H9 (cell line): ENCODE data around the gene NOXRED1. TPM values are rescaled to one million over a fixed set of nuclear protein-coding genes. Genes with fewer than 3 reads are reported as not detected.

Experiments
- DNase-seq: peaks from one replicate; pipeline ENCODE4 v3.0.0-alpha.2; 2017
- H2AFZ ChIP-seq: one replicate; pipeline ENCODE4 v1.6.1; 2013; ENCODE audit warnings: mild to moderate bottlenecking, low read length, control low read depth, moderate library complexity
- H2AK5ac ChIP-seq: 2 replicates; pipeline ENCODE4 v1.6.1; 2013; ENCODE audit warnings: low read length, control low read depth, mixed read lengths; ENCODE audit not compliant: insufficient read length
- H2BK120ac ChIP-seq: one replicate; pipeline ENCODE4 v1.6.1; 2013; ENCODE audit warnings: low read depth, mild to moderate bottlenecking, low read length, control low read depth, inconsistent platforms; ENCODE audit not compliant: poor library complexity, severe bottlenecking
- H2BK12ac ChIP-seq: 2 replicates; pipeline ENCODE4 v1.6.1; 2013; ENCODE audit warnings: low read length, control low read depth, mixed read lengths, low read depth; ENCODE audit not compliant: insufficient read length
- H2BK15ac ChIP-seq: 2 replicates; pipeline ENCODE4 v1.6.1; 2013; ENCODE audit warnings: low read depth, low read length, control low read depth
- H2BK20ac ChIP-seq: one replicate; pipeline ENCODE4 v1.6.1; 2013; ENCODE audit warnings: low read depth, mild to moderate bottlenecking, low read length, control low read depth, inconsistent platforms; ENCODE audit not compliant: poor library complexity, severe bottlenecking
- H2BK5ac ChIP-seq: 2 replicates; pipeline ENCODE4 v1.6.1; 2013; ENCODE audit warnings: low read length, control low read depth, mixed read lengths; ENCODE audit not compliant: insufficient read length
- H3K14ac ChIP-seq: 2 replicates; pipeline ENCODE4 v1.6.1; 2013; ENCODE audit warnings: low read length, control low read depth; ENCODE audit not compliant: insufficient read depth
- H3K18ac ChIP-seq: 2 replicates; pipeline ENCODE4 v1.6.1; 2013; ENCODE audit warnings: low read depth, mild to moderate bottlenecking, mixed read lengths, low read length, control low read depth; ENCODE audit not compliant: insufficient read length
- H3K23ac ChIP-seq: 2 replicates; pipeline ENCODE4 v1.6.1; 2013; ENCODE audit warnings: low read length, control low read depth, mixed read lengths, low read depth; ENCODE audit not compliant: insufficient read length
- H3K23me2 ChIP-seq: 2 replicates; pipeline ENCODE4 v1.6.1; 2013; ENCODE audit warnings: low read depth, mild to moderate bottlenecking, mixed read lengths, low read length, control low read depth; ENCODE audit not compliant: insufficient read length, poor library complexity, severe bottlenecking
- H3K27ac ChIP-seq: 2 replicates; pipeline ENCODE4 v1.5.1; 2013; ENCODE audit warnings: low read length, control low read depth, mixed read lengths, low read depth; ENCODE audit not compliant: insufficient read length
- H3K27me3 ChIP-seq: 2 replicates; pipeline ENCODE4 v1.6.1; 2013; ENCODE audit warnings: low read length, control low read depth, inconsistent platforms; ENCODE audit not compliant: insufficient read depth
- H3K4ac ChIP-seq: 2 replicates; pipeline ENCODE4 v1.6.1; 2013; ENCODE audit warnings: low read depth, mild to moderate bottlenecking, control low read depth, inconsistent platforms, low read length, moderate library complexity
- H3K4me1 ChIP-seq: 2 replicates; pipeline ENCODE4 v1.6.1; 2013; ENCODE audit warnings: low read length, control low read depth, inconsistent platforms; ENCODE audit not compliant: insufficient read depth
- H3K4me2 ChIP-seq: 2 replicates; pipeline ENCODE4 v1.6.1; 2013; ENCODE audit warnings: low read length, control low read depth, mixed read lengths; ENCODE audit not compliant: insufficient read length, insufficient read depth
- H3K56ac ChIP-seq: 2 replicates; pipeline ENCODE4 v1.6.1; 2013; ENCODE audit warnings: low read depth, mild to moderate bottlenecking, mixed read lengths, low read length, control low read depth; ENCODE audit not compliant: insufficient read length
- H3K79me1 ChIP-seq: 2 replicates; pipeline ENCODE4 v1.6.1; 2013; ENCODE audit warnings: low read depth, mild to moderate bottlenecking, moderate library complexity, low read length, control low read depth, inconsistent platforms; ENCODE audit not compliant: insufficient read depth, poor library complexity, severe bottlenecking
- H3K79me2 ChIP-seq: 2 replicates; pipeline ENCODE4 v1.6.1; 2013; ENCODE audit warnings: low read length, control low read depth, inconsistent platforms; ENCODE audit not compliant: insufficient read depth
- H3K9ac ChIP-seq: 2 replicates; pipeline ENCODE4 v1.6.1; 2013; ENCODE audit warnings: low read length, control low read depth, mixed read lengths; ENCODE audit not compliant: insufficient read length; ENCODE audit errors: extremely low read depth
- H3K9me3 ChIP-seq: one replicate; pipeline ENCODE4 v1.6.1; 2013; ENCODE audit warnings: low read depth, low read length, inconsistent platforms; ENCODE audit not compliant: control insufficient read depth
- H3T11ph ChIP-seq: one replicate; pipeline ENCODE4 v1.6.1; 2013; ENCODE audit warnings: mild to moderate bottlenecking, low read length, control low read depth, inconsistent platforms
- H4K20me1 ChIP-seq: one replicate; pipeline ENCODE4 v1.6.1; 2013; ENCODE audit not compliant: control insufficient read depth, insufficient read length, insufficient read depth
- H4K5ac ChIP-seq: 2 replicates; pipeline ENCODE4 v1.6.1; 2013; ENCODE audit warnings: low read depth, mild to moderate bottlenecking, mixed read lengths, low read length, control low read depth; ENCODE audit not compliant: insufficient read length
- H4K8ac ChIP-seq: replicated peaks from 2 replicates; pipeline ENCODE4 v1.6.1; 2013; ENCODE audit warnings: low read length, control low read depth, mixed read lengths, low read depth; ENCODE audit not compliant: insufficient read length
- H4K91ac ChIP-seq: 2 replicates; pipeline ENCODE4 v1.6.1; 2013; ENCODE audit warnings: low read depth, mild to moderate bottlenecking, moderate library complexity, mixed read lengths, low read length, control low read depth; ENCODE audit not compliant: insufficient read length
- H3K27ac Mint-ChIP-seq, 3 experiments: 2 replicates in 2 of 3; 3 replicates in 1 of 3; pipeline ENCODE4 v1.8.0; 2020 to 2021; ENCODE audit warnings: mixed read lengths in 3 of 3, mild to moderate bottlenecking in 1 of 3, moderate library complexity in 1 of 3
- H3K27me3 Mint-ChIP-seq: 2 replicates; pipeline ENCODE4 v1.8.0; 2021; ENCODE audit warnings: low read depth, mild to moderate bottlenecking, moderate library complexity, mixed read lengths
- H3K36me3 Mint-ChIP-seq, 3 experiments: 2 replicates in 2 of 3; 3 replicates in 1 of 3; pipeline ENCODE4 v1.8.0; 2020 to 2021; ENCODE audit warnings: low read depth in 3 of 3, mixed read lengths in 3 of 3; ENCODE audit not compliant: insufficient read depth in 1 of 3
- H3K4me1 Mint-ChIP-seq, 2 experiments: 2 replicates each; pipeline ENCODE4 v1.8.0; 2020; ENCODE audit warnings: mixed read lengths in 2 of 2
- H3K4me3 Mint-ChIP-seq, 2 experiments: 2 replicates in 1 of 2; 3 replicates in 1 of 2; pipeline ENCODE4 v1.8.0; 2020 to 2021; ENCODE audit warnings: mild to moderate bottlenecking in 2 of 2, mixed read lengths in 2 of 2, moderate library complexity in 1 of 2
- H3K9me3 Mint-ChIP-seq, 2 experiments: 2 replicates in 1 of 2; 3 replicates in 1 of 2; pipeline ENCODE4 v1.8.0; 2020; ENCODE audit warnings: mild to moderate bottlenecking in 2 of 2, mixed read lengths in 2 of 2, moderate library complexity in 1 of 2
- WGBS: extraction: QIAGEN DNeasy Blood & Tissue Kit; methylation state at CpG from one replicate; pipeline ENCODE4 v1.1.7; 2013; ENCODE audit warnings: missing lambda C conversion rate, low lambda C conversion rate, mixed read lengths; ENCODE audit not compliant: insufficient read length; ENCODE audit errors: extremely low coverage; 5-methylcytosine and 5-hydroxymethylcytosine counted together
- long read RNA-seq: library from polyadenylated mRNA; unstranded; transcript quantifications from one replicate; pipeline ENCODE4 v2.0.0, GENCODE V29; 2020
- total RNA-seq: library from RNA; stranded (reverse); gene quantifications from 2 replicates; pipeline ENCODE4 v1.2.1, GENCODE V29; 2021
- TF ChIP-seq, protein P1 (sequence below): fragments of 200-600 bp; sonication (generic); conservative IDR thresholded peaks from 3 replicates; pipeline ENCODE4 v1.8.0; 2021; ENCODE audit warnings: antibody characterized with exemption, mild to moderate bottlenecking

NOXRED1 gene, protein sequence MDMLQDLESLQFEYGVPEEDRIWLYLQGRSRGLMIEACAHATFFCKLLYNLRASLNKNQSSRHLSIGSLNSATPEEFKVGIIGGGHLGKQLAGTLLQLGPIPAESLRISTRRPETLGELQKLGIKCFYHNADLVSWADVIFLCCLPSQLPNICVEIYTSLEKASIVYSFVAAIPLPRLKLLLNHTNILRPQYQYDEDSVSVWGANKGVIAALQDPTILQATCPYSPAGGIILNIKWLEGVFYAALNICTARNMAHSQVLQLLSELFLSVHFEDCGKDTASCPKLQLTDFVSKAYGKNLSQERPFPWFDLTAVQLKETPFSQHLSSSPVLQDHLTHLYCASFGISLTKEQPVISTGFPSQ
- not detected in 2 replicates for total RNA-seq
- long read RNA-seq = 0 reads

GRCh38 chr14:77423423-77423822 is at the start of gene NOXRED1:
NOXRED1 (minus strand) TSS chr14:77423523; CDS start chr14:77422889, 634 bp downstream.
- no peak for DNase-seq
- Histone ChIP-seq H2BK12ac (no peak within 1 kb of the TSS), H2AK5ac (no peak within 1 kb of the TSS), H3K14ac (no peak within 1 kb of the TSS), H2BK120ac (no peak within 1 kb of the TSS), H2AFZ (no peak within 1 kb of the TSS), H3T11ph (no peak within 1 kb of the TSS), H3K23me2 (no peaks in the 10 kb centered on the region), H3K18ac (no peak within 1 kb of the TSS), H3K9me3 (no peaks in the 10 kb centered on the region), H3K9ac (no peak within 1 kb of the TSS), H4K91ac (no peak within 1 kb of the TSS), H2BK5ac (no peak within 1 kb of the TSS), H3K56ac (no peak within 1 kb of the TSS), H4K5ac (no peak within 1 kb of the TSS), H3K27ac (no peak within 1 kb of the TSS), H3K27me3 (no peaks in the 10 kb centered on the region), H4K20me1 (no peaks in the 10 kb centered on the region), H3K4me1 (no peaks in the 10 kb centered on the region; the same call in 1 of the 2 replicates), H3K79me2 (no peaks in the 10 kb centered on the region), H3K4me2 (no peak within 1 kb of the TSS), H3K23ac (no peak within 1 kb of the TSS), H3K4ac (no peak within 1 kb of the TSS), H3K79me1 (no peaks in the 10 kb centered on the region), H2BK20ac (no peak within 1 kb of the TSS), H4K8ac (no peak within 1 kb of the TSS), H2BK15ac (no peak within 1 kb of the TSS)
- H3K4me1 Mint-ChIP-seq = peaks cover 9% of the 10 kb centered on the region in 2 experiments
- peak within 1 kb of the TSS in 1 of 3 experiments; percentile 83; a peak in 4 of 7 replicates for H3K27ac Mint-ChIP-seq
- H3K9me3 Mint-ChIP-seq = peaks cover 19 to 21% of the 10 kb centered on the region in 2 experiments
- WGBS = no CpG with 5 or more reads among the region's 1 CpG
- H3K27me3 Mint-ChIP-seq = no peaks in the 10 kb centered on the region
- no peak within 1 kb of the TSS for H3K4me3 Mint-ChIP-seq
- H3K36me3 Mint-ChIP-seq = peaks cover 26 to 69% (median 59%) of the 10 kb centered on the region in 3 experiments
- TF ChIP-seq, protein P1, sequence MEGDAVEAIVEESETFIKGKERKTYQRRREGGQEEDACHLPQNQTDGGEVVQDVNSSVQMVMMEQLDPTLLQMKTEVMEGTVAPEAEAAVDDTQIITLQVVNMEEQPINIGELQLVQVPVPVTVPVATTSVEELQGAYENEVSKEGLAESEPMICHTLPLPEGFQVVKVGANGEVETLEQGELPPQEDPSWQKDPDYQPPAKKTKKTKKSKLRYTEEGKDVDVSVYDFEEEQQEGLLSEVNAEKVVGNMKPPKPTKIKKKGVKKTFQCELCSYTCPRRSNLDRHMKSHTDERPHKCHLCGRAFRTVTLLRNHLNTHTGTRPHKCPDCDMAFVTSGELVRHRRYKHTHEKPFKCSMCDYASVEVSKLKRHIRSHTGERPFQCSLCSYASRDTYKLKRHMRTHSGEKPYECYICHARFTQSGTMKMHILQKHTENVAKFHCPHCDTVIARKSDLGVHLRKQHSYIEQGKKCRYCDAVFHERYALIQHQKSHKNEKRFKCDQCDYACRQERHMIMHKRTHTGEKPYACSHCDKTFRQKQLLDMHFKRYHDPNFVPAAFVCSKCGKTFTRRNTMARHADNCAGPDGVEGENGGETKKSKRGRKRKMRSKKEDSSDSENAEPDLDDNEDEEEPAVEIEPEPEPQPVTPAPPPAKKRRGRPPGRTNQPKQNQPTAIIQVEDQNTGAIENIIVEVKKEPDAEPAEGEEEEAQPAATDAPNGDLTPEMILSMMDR = no peak
